ENCODE data around the gene PIGL.

GRCh38 chr17:16277163-16277562 is 60.2 kb downstream of the PIGL start:
- TF ChIP-seq CTCF (IDR thresholded peaks at IDR 0.05) = no peak
- no peak for TF ChIP-seq EP300 (IDR thresholded peaks at IDR 0.05)

Data from sigmoid colon (tissue), 4 donors.